NCI-H1694 (cell line): Measurements from ENCODE around the gene PIM3.

Experiments used
- DNase-seq: peaks from one replicate; lab custom pipeline; 2025; lab: John Stamatoyannopoulos, UW

The PIM3 gene

DNA sequence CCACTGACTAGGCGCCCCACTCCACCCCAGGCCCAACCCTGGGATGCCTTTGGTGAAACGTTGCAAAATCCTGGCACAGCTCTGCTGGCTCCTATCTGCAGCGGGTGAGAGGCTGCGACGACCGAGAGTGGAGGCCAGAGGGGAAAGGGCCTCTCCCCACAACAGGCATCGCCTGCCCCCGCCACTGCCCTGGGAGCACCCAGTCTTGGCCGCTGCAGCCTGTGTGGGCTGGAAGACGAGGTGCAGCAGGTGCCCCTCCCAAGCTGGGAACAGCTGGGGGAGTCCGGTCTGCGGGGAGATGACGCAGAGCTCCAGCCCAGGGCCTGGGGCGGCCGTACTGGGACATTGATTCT is 4.2 kb upstream of the PIM3 start:
- no peak for DNase-seq

GRCh38 chr22:49956914-49957825 is 3.4 kb upstream of the PIM3 start:
- no peak for DNase-seq

- DNase-seq = no peak
Measured at GRCh38 chr22:49957826-49958365, 2.7 kb upstream of the PIM3 start.

- no peak for DNase-seq
Measured at GRCh38 chr22:49958366-49958921, 2.1 kb upstream of the PIM3 start.

GRCh38 chr22:49958931-49959781 is 1.4 kb upstream of the PIM3 start:
- DNase-seq = no peak

- no peak for DNase-seq
Measured at GRCh38 chr22:49959782-49960158, 802 bp upstream of the PIM3 start.

DNA sequence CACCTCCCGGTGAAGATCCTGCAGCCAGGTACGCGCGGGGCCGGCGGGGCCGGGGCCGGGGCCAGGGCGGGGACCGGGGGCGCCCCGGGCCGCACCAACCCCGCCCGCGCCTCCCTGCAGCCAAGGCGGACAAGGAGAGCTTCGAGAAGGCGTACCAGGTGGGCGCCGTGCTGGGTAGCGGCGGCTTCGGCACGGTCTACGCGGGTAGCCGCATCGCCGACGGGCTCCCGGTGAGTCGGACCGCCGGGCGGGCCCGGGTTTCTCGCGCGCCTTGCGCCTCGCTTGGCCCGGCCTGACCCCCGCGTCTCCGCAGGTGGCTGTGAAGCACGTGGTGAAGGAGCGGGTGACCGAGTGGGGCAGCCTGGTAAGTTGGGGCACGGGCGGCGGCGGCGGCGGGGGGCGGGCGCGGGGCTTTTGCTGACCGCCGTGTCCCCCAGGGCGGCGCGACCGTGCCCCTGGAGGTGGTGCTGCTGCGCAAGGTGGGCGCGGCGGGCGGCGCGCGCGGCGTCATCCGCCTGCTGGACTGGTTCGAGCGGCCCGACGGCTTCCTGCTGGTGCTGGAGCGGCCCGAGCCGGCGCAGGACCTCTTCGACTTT is 531 bp downstream of the PIM3 start:
- DNase-seq = no peak

DNA sequence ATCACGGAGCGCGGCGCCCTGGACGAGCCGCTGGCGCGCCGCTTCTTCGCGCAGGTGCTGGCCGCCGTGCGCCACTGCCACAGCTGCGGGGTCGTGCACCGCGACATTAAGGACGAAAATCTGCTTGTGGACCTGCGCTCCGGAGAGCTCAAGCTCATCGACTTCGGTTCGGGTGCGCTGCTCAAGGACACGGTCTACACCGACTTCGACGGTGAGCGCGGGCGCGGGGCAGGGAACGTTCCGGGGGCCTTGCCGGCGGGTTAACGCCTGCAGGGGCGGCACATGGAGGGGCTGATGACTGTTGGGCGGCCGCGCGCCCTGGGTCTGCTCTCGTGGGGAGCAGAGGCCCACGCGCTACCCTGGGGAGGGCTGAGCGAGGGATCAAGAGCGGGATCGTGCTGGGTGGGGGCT is 1.0 kb downstream of the PIM3 start:
- no peak for DNase-seq

DNA sequence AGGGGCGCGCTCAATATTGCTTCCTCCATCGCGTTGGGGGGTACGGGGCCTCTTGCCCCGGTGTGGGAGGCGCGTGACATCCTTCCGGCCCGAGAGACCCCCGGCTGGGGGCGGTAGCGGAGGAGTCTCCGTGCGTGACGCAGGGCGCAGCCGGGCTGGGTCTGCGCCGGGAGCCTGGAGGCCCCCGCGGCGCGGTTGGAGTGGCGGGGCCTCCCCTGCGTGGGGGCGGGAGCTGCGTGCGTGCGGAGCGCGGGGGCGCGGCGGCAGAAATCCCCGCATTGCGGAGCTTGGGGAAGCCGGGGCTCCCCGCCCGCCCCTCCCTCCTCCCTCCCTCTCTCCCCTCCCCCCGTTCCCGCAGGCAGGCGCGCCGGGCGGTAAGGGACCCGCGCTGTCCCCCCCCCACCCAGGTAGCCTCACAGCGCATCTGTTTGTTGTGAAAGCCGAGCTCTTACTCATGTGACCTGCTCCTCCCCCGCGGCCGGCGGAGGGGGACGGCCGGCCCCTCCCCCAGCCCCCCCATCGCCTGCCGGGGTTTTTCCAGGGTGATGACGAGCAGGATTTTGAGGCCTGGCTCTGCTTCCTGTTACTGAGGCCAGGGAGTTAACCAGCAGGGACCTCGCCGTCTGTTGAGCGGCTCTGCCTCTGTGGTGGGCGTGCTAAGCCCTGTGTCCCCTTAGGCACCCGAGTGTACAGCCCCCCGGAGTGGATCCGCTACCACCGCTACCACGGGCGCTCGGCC is 1.6 kb downstream of the PIM3 start:
- peak; percentile 33 for DNase-seq

- no peak for DNase-seq
Measured at GRCh38 chr22:49962751-49963646, 2.4 kb downstream of the PIM3 start.

- no peak for DNase-seq
Measured at GRCh38 chr22:49963647-49964026, 3.1 kb downstream of the PIM3 start.

GRCh38 chr22:49964136-49965090 is 3.8 kb downstream of the PIM3 start:
- DNase-seq = no peak

DNA sequence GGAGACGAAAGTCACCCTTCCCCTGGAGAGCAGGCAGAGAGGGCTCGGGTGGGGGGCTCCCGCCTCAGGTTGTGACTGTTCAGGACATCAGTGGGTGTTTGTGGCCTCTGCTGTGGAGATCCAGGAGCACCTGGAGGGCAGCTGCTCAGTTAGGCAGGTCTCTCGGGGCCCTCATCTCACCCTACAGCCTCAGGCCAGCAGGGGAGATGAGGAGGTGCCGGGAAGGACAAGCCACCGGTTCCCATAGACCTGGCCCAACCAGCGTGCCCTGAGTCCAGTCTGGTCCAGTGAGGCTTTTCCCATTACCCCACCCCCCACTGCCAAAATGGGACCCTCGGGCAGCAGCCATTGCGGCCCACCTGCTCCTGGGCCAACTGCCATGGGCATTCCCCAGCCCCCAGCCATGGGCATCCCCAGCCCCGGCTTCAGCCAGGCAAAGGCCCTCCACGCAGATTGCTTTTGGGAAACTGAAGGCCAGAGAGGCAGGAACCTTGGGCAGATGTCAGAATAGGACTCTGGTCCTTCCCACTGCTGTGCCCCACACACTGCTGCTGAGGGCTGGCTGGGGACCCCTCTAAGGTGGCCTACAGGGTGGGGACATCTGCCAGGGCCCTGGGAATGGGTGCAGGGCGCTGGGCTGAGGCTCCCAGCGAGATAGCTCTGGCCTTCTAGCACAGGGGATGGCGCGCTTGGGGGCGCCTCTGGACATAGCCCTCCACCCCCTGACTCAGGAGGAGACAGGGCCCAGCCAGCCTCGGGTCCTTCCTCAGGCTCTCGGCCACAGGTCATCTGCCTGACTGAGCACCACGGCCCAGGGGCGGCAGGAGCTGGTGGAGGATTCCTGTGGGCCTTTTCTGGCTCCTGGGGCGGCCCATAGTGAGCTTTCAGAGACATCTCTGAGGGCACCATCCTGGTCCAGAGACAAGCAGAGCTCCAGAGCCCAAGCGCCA is 4.8 kb downstream of the PIM3 start:
- no peak for DNase-seq

DNA sequence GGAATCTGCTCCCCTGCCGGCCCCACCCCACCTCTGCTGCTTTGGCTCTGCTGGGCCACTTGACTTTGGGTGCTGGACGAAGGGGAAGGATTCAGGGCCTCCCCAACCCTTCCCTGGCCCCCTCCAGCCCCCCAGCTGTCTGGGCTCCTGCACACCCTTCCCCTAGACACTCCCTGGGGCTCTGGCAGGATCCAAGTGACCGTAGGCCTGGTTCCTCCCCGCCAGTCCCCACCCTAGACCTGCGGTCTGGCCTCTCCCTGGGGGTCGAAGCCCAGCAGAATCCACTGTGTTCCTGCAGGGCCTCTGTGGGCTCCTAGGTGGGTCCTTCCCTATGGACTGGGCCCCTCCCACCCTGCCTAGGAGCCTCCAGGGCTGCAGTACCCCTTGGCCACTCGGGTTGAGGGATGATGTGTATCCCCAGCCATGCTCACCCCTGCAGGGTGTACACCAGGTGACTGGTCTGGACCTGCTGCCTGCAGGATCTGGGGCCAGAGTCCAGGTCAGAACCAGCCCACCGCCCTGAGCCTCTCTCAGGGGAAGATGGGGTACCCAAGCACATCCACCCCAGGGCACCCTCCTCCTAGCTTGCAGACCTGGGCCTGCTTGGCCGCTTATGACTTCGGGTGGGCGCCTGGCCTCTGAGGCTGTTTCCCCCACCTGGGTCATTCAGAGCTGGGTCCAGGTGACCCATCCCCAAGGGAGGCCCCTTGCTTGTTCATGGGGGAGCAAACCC is 5.6 kb downstream of the PIM3 start:
- DNase-seq = no peak

DNA sequence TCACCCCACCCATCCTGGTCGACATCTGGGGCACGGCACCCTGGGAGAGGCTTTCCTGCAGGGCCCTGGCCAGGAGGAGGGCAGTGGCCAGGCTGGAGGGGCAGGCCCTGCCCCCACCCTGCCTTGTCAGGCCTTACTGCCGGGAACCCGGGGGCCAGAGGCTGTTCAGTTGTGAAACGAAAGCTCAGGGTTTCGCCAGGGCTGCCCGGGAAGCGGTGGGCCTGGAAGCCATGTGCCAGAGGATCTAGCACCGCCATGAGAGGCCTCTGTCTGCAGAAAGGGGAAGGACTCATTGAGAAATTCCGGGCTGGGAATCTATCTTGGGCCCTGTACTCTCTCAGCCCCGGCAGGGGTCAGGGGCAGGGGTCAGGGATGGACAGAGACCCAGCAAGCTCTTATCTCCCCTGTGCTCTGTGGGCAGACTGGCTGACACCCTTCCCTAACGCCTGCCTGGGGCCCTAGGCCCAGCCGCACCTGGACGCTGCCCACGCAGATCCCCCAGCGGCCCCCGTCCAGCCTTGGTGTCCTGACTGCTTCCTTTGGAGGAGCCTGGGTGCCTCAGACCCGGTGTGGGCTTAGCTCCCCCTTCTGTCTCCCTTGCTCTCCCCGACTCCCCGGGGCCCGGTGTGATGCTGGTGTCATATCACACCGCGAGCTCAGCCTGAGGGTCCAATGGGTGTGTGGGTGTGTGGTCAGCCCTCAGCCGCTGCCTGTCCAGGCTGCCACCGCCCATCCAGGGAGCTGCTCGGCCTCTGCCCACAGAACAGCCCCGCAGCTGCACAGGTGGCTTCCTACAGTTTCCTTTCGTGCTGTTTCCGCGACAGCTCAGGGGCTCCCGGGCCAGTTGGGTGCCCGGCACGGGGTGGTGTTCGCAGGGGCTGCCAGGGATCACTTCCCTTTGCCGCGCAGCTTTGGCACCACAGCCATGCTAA is 6.5 kb downstream of the PIM3 start:
- DNase-seq = no peak

- DNase-seq = no peak
Measured at GRCh38 chr22:49967706-49968208, 7.2 kb downstream of the PIM3 start.
